ENCODE results near the gene ANKRD12. TPM values are rescaled to one million over a fixed set of nuclear protein-coding genes. Genes with fewer than 3 reads are reported as not detected.

Gene ANKRD12
- total and polyA plus RNA-seq, 10 of the 15 experiments (the other 5 are each of a cell fraction or from before 2014, with no cell fraction given) = 5.9 to 45.7 (median 20.2) TPM

DNA sequence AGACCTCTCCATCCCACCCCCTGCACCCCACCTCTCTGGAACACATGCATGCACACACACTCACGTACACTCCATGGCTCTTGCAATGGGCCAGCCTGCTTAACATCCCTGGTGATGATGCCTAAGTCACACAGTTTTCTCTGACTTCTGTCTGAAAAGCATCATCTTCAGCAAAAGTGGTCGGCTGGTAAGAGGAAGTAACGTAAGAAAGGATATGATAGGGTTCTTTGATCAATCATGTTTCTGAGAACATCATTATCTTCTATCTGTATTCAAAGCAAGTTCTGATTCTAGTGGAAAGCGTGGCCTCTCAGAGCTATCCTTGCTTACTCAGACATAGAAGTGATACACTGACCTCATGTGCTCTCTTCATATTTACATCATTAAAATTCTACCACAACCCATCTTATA is 45.5 kb upstream of the ANKRD12 start (continued):
- TF ChIP-seq RFX5 (IDR thresholded peaks at IDR 0.05; ENCODE audit: low read depth, low read length) (no peak), SMARCA5 (IDR thresholded peaks at IDR 0.05) (no peak), LARP7 (IDR thresholded peaks at IDR 0.05) (no peak), NBN (IDR thresholded peaks at IDR 0.05) (no peak), NR2C2 (IDR thresholded peaks at IDR 0.05; ENCODE audit: borderline replicate concordance, control insufficient read depth, insufficient read length, low read depth) (no peak), SREBF1 (IDR thresholded peaks at IDR 0.05; ENCODE audit: low read length) (no peak), NFIC (IDR thresholded peaks at IDR 0.05; ENCODE audit: low read depth, low read length) (no peak; the same call in 1 of the 2 replicates), PAX8 (IDR thresholded peaks at IDR 0.05) (no peak), JUND (IDR thresholded peaks at IDR 0.05; ENCODE audit: low read depth, low read length) (no peak), JUNB (IDR thresholded peaks at IDR 0.05) (peak; percentile 24; the same call in 1 of the 2 replicates), YY1 (IDR thresholded peaks at IDR 0.05; ENCODE audit: low read depth, low read length) (no peak), RUNX3 (IDR thresholded peaks at IDR 0.05; ENCODE audit: low read length) (peak; percentile 55; the same call in 1 of the 2 replicates), BHLHE40 (IDR thresholded peaks at IDR 0.05; ENCODE audit: borderline replicate concordance in 1 of 2, low read depth in 2 of 2, low read length in 1 of 2) (no peak)
- TF ChIP-seq, protein P1, sequence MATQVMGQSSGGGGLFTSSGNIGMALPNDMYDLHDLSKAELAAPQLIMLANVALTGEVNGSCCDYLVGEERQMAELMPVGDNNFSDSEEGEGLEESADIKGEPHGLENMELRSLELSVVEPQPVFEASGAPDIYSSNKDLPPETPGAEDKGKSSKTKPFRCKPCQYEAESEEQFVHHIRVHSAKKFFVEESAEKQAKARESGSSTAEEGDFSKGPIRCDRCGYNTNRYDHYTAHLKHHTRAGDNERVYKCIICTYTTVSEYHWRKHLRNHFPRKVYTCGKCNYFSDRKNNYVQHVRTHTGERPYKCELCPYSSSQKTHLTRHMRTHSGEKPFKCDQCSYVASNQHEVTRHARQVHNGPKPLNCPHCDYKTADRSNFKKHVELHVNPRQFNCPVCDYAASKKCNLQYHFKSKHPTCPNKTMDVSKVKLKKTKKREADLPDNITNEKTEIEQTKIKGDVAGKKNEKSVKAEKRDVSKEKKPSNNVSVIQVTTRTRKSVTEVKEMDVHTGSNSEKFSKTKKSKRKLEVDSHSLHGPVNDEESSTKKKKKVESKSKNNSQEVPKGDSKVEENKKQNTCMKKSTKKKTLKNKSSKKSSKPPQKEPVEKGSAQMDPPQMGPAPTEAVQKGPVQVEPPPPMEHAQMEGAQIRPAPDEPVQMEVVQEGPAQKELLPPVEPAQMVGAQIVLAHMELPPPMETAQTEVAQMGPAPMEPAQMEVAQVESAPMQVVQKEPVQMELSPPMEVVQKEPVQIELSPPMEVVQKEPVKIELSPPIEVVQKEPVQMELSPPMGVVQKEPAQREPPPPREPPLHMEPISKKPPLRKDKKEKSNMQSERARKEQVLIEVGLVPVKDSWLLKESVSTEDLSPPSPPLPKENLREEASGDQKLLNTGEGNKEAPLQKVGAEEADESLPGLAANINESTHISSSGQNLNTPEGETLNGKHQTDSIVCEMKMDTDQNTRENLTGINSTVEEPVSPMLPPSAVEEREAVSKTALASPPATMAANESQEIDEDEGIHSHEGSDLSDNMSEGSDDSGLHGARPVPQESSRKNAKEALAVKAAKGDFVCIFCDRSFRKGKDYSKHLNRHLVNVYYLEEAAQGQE (IDR thresholded peaks at IDR 0.05; ENCODE audit: low read depth, low read length) = no peak
- TF ChIP-seq, protein P2, sequence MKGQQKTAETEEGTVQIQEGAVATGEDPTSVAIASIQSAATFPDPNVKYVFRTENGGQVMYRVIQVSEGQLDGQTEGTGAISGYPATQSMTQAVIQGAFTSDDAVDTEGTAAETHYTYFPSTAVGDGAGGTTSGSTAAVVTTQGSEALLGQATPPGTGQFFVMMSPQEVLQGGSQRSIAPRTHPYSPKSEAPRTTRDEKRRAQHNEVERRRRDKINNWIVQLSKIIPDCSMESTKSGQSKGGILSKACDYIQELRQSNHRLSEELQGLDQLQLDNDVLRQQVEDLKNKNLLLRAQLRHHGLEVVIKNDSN (IDR thresholded peaks at IDR 0.05; ENCODE audit: borderline replicate concordance, extremely low read length, insufficient read depth, low read depth, low read length) = no peak
- TF ChIP-seq, protein P3, sequence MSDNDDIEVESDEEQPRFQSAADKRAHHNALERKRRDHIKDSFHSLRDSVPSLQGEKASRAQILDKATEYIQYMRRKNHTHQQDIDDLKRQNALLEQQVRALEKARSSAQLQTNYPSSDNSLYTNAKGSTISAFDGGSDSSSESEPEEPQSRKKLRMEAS (IDR thresholded peaks at IDR 0.05; ENCODE audit: low read depth, low read length) = no peak

All from GM12878 (cell line).